NCI-H345 treated with DMSO at 0.1 percent for 48 hours (cell line): ENCODE results near the gene KLF6.
A peak's percentile ranks its signal among the peaks of the same experiment; 100 is the strongest.

Source experiments
- DNase-seq: peaks from one replicate; lab custom pipeline; 2025; ENCODE audit not compliant: unreplicated experiment; lab: John Stamatoyannopoulos, UW

The KLF6 gene

GRCh38 chr10:3789621-3790020 is 4.6 kb upstream of the KLF6 start:
- DNase-seq = no peak

GRCh38 chr10:3787816-3788215 is 2.8 kb upstream of the KLF6 start:
- DNase-seq = no peak

GRCh38 chr10:3787016-3787400 is 2.0 kb upstream of the KLF6 start:
- DNase-seq = no peak

GRCh38 chr10:3786295-3787015 is 1.4 kb upstream of the KLF6 start:
- DNase-seq = no peak

- no peak for DNase-seq
Observed at GRCh38 chr10:3785851-3786271, 852 bp upstream of the KLF6 start.

GRCh38 chr10:3785251-3785850 is 342 bp upstream of the KLF6 start:
- DNase-seq = peak; percentile 81

- peak; percentile 58 for DNase-seq
Observed at GRCh38 chr10:3783682-3784432, 1.2 kb downstream of the KLF6 start.

GRCh38 chr10:3783316-3783681 is 1.7 kb downstream of the KLF6 start:
- no peak for DNase-seq

GRCh38 chr10:3782451-3783315 is 2.3 kb downstream of the KLF6 start:
- no peak for DNase-seq

- no peak for DNase-seq
Observed at GRCh38 chr10:3782146-3782450, 2.9 kb downstream of the KLF6 start.

GRCh38 chr10:3781468-3782145 is 3.4 kb downstream of the KLF6 start:
- DNase-seq = no peak

GRCh38 chr10:3780771-3781467 is 4.1 kb downstream of the KLF6 start:
- no peak for DNase-seq

GRCh38 chr10:3780021-3780770 is 4.8 kb downstream of the KLF6 start:
- DNase-seq = no peak

GRCh38 chr10:3779158-3779741 is 5.8 kb downstream of the KLF6 start:
- DNase-seq = no peak

- DNase-seq = no peak
Observed at GRCh38 chr10:3778692-3779157, 6.3 kb downstream of the KLF6 start.

GRCh38 chr10:3777981-3778691 is 6.9 kb downstream of the KLF6 start:
- DNase-seq = no peak

GRCh38 chr10:3776796-3777571 is 8.0 kb downstream of the KLF6 start:
- no peak for DNase-seq
